Lung (tissue), 12 donors: Measurements from ENCODE around the gene MMP21. TPM values are rescaled to one million over a fixed set of nuclear protein-coding genes. Genes with fewer than 3 reads are reported as not detected.

Experiments
- ATAC-seq: fragments of 200-7000 bp; cut with Tn5 transposase; one replicate; pipeline ENCODE4 v1.9.1; 2020; ENCODE audit warnings: moderate number of reproducible peaks; ENCODE audit not compliant: insufficient read depth, low FRiP score
- DNase-seq, 3 donors: peaks; one replicate each; pipeline ENCODE4 v3.0.0-alpha.2; 2013 to 2017
- H3K27ac ChIP-seq, 2 donors: one replicate each; pipeline ENCODE4 v1.5.1; 2013; ENCODE audit warnings: mild to moderate bottlenecking in 2 of 2, moderate library complexity in 2 of 2, control low read depth in 1 of 2, inconsistent platforms in 1 of 2, low read depth in 1 of 2, low read length in 1 of 2
- H3K27me3 ChIP-seq, 3 donors: one replicate each; pipeline ENCODE4 v1.5.1; 2013; ENCODE audit warnings: low read length in 2 of 3; ENCODE audit not compliant: control insufficient read depth in 3 of 3, insufficient read depth in 3 of 3
- H3K36me3 ChIP-seq, 4 donors: one replicate each; pipeline ENCODE4 v1.5.1; 2013; ENCODE audit warnings: low read length in 4 of 4, mild to moderate bottlenecking in 1 of 4, moderate library complexity in 1 of 4; ENCODE audit not compliant: control insufficient read depth in 4 of 4, insufficient read depth in 4 of 4
- H3K4me1 ChIP-seq, 5 donors: one replicate each; pipeline ENCODE4 v1.5.1; 2013; ENCODE audit warnings: low read length in 5 of 5, mild to moderate bottlenecking in 2 of 5, moderate library complexity in 1 of 5; ENCODE audit not compliant: control insufficient read depth in 5 of 5, insufficient read depth in 5 of 5
- H3K4me3 ChIP-seq: one replicate; pipeline ENCODE4 v1.5.1; 2013; ENCODE audit warnings: mild to moderate bottlenecking, control low read depth, moderate library complexity
- H3K9ac ChIP-seq, 2 donors: one replicate each; pipeline ENCODE4 v1.5.1; 2013; ENCODE audit warnings: low read length in 2 of 2, control low read depth in 1 of 2; ENCODE audit not compliant: insufficient read depth in 1 of 2
- H3K9me3 ChIP-seq, 4 donors: one replicate each; pipeline ENCODE4 v1.5.1; 2013; ENCODE audit warnings: low read length in 3 of 4, mild to moderate bottlenecking in 1 of 4, moderate library complexity in 1 of 4; ENCODE audit not compliant: control insufficient read depth in 4 of 4, insufficient read depth in 3 of 4
- WGBS, 2 donors: extraction: QIAGEN DNeasy Blood & Tissue Kit; methylation state at CpG; one replicate each; pipeline ENCODE4 v1.1.7; 2013; 5-methylcytosine and 5-hydroxymethylcytosine counted together
- polyA plus RNA-seq, 2 donors: library from polyadenylated mRNA; stranded (reverse); fragments of 200-250 nt; gene quantifications; one replicate each; pipeline ENCODE4 v1.2.1, GENCODE V29; 2013
- total RNA-seq, 2 donors: library from RNA; depleted of rRNA in 1 of 2; stranded (reverse); fragments of >200 nt in 1 of 2; gene quantifications; one replicate each; pipeline ENCODE4 v1.2.1, GENCODE V29; 2014 to 2021
- TF ChIP-seq, protein P1 (sequence below): IDR thresholded peaks from 2 replicates; pipeline ENCODE4 v1.5.1; 2012; ENCODE audit warnings: mild to moderate bottlenecking; ENCODE audit errors: control extremely low read depth, extremely low read depth
- donor health status: control.
- donor health status: control.
- donor health status: Bipolar disorder and iron deficiency.
- donor health status: healthy.
- donor health status: DM: yes; HTN: yes; CAD: no.

The MMP21 gene
- total and polyA plus RNA-seq, 4 donors = 0.03 to 0.46 (median 0.15) TPM

DNA sequence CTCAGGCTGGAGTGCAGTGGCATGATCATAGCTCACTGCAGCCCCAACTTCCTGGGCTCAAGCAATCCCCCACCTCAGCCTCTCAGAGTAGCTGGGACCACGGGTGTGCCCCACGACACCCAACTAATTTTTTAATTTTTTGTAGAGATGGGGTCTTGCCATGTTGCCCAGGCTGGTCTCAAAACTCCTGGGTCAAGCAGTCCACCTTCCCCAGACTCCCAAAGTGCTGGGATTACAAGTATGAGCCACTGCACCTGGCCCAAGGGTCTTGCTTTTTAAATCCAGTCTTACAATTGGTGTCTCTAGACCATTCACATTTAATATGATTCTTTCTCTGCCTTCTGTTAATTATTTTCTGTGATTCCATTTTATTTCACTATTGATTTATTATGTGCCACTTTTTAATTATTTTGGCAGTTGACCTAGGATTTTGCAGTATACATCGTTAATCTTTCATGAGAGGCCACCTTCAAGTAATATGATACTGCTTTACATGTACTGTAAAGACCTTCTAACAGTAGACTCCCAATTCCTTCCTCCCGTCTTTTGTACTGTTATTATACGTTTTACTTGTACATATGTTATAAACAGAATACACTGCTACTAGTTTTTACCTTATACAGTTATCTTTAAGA, 18.7 kb downstream of the MMP21 start:
- no peaks in the 10 kb centered on the region for H3K9me3 ChIP-seq
- peaks cover 27 to 60% (median 35%) of the 10 kb centered on the region in 4 donors for H3K36me3 ChIP-seq
- no peak overlapping the region for H3K27ac ChIP-seq
- no peaks in the 10 kb centered on the region for H3K4me1 ChIP-seq
- ATAC-seq (no peak), DNase-seq (no peak)
- H3K27me3 ChIP-seq = no peaks in the 10 kb centered on the region
- no peak overlapping the region for H3K9ac ChIP-seq
- no peak overlapping the region for H3K4me3 ChIP-seq
- 92 to 94% methylated on average over 5 of the region's 5 CpGs for WGBS, 2 donors
- TF ChIP-seq, protein P1, sequence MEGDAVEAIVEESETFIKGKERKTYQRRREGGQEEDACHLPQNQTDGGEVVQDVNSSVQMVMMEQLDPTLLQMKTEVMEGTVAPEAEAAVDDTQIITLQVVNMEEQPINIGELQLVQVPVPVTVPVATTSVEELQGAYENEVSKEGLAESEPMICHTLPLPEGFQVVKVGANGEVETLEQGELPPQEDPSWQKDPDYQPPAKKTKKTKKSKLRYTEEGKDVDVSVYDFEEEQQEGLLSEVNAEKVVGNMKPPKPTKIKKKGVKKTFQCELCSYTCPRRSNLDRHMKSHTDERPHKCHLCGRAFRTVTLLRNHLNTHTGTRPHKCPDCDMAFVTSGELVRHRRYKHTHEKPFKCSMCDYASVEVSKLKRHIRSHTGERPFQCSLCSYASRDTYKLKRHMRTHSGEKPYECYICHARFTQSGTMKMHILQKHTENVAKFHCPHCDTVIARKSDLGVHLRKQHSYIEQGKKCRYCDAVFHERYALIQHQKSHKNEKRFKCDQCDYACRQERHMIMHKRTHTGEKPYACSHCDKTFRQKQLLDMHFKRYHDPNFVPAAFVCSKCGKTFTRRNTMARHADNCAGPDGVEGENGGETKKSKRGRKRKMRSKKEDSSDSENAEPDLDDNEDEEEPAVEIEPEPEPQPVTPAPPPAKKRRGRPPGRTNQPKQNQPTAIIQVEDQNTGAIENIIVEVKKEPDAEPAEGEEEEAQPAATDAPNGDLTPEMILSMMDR = no peak

DNA sequence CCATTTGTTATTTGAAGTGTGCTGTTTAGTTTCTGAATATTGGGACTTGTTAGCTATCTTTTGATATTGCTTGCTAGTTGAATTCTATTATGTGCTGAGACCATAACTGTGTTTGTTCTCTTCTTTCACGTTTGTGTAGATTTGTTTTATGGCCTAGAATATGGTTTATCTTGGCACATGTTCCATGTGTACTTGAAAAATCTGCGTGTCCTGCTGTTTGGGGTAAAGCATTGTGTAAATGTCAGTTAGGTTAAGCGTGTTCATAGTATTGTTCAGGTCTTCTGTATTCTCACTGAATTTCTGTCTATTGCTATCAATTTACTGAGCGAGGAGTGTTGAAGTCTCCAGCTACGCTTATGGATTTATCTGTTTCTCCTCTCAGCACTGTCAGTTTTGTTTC, 19.4 kb downstream of the MMP21 start:
- Histone ChIP-seq H3K9me3 (no peaks in the 10 kb centered on the region), H3K9ac (no peak overlapping the region), H3K27ac (no peak overlapping the region), H3K4me1 (no peaks in the 10 kb centered on the region), H3K4me3 (no peak overlapping the region), H3K27me3 (no peaks in the 10 kb centered on the region), H3K36me3 (peaks cover 30 to 64% (median 40%) of the 10 kb centered on the region in 4 donors)
- WGBS, 2 donors = 72 to 89% methylated on average over 5 of the region's 5 CpGs
- DNase-seq (no peak), ATAC-seq (no peak)
- TF ChIP-seq, protein P1 = no peak

DNA sequence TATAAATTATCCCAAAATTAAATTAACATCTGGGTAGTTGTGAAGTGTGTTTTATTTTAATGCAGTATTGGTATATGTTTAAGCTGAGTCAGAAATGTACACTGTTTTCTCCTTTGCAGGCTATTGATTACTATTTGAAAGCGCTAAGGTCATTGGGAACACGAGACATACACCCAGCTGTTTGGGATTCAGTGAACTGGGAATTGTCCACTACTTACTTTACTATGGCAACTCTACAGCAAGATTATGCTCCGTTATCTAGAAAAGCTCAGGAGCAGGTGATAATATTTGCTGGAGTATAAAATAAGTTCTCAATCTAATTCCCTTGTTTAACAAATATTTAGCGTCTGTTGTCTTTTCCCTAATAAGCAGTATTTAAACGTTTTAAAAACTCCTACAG, 28.2 kb downstream of the MMP21 start:
- TF ChIP-seq, protein P1 = no peak
- no peaks in the 10 kb centered on the region for H3K4me1 ChIP-seq
- no peak for ATAC-seq
- H3K27ac ChIP-seq = no peak overlapping the region
- peaks cover 35 to 74% (median 52%) of the 10 kb centered on the region in 4 donors for H3K36me3 ChIP-seq
- H3K27me3 ChIP-seq = no peaks in the 10 kb centered on the region
- no peak for DNase-seq
- no peak overlapping the region for H3K4me3 ChIP-seq
- peaks cover 0 to 1% (median 0%) of the 10 kb centered on the region in 4 donors for H3K9me3 ChIP-seq
- H3K9ac ChIP-seq = no peak overlapping the region
- 95 to 97% methylated on average over 5 of the region's 5 CpGs for WGBS, 2 donors

DNA sequence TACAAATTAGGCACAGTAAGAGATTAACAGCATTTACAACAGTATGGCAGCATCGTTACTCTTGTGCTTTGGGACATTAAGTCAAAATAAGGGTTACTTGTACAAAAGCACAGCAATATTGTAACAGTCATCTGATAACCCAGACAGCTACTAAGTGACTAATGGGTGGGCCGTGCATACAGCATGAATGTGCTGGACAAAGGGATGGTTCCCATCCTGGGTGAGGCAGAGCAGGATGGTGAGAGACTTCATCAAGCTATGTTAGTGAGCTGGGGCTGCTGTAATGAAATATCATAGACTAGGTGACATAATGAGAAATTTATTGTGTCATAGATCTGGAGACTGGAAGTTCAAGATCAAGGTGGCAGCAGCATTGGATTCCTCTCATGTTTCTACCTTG, 30.7 kb downstream of the MMP21 start:
- ATAC-seq = no peak
- no peak for DNase-seq
- no peak overlapping the region for H3K27ac ChIP-seq
- WGBS, 2 donors = 97% methylated on average over 2 of the region's 2 CpGs
- H3K9me3 ChIP-seq = peaks cover 0 to 1% (median 0%) of the 10 kb centered on the region in 4 donors
- no peak overlapping the region for H3K4me3 ChIP-seq
- no peak overlapping the region for H3K9ac ChIP-seq
- peaks cover 34 to 70% (median 50%) of the 10 kb centered on the region in 4 donors for H3K36me3 ChIP-seq
- H3K4me1 ChIP-seq = no peaks in the 10 kb centered on the region
- TF ChIP-seq, protein P1 = no peak
- no peaks in the 10 kb centered on the region for H3K27me3 ChIP-seq
